IMR-90 (cell line): Measurements from ENCODE around the gene RARB. TPM values are rescaled to one million over a fixed set of nuclear protein-coding genes. Genes with fewer than 3 reads are reported as not detected.

Experiments
- ATAC-seq: fragments of 200-7000 bp; cut with Tn5 transposase; 2 replicates; pipeline ENCODE4 v1.9.1; 2020; ENCODE audit warnings: low read depth, mild to moderate bottlenecking, moderate library complexity
- BruUV-seq: library from RNA; stranded (reverse); fragments of 400-500 nt; replicated peaks from 2 replicates; lab custom pipeline; 2021; lab: Mats Ljungman, UMichigan
- CTCF ChIA-PET: fragments of 300-600 bp; formaldehyde crosslinking; extraction: SDS; loops from one replicate; lab custom pipeline; 2021; ENCODE audit warnings: antibody characterized with exemption; lab: Yijun Ruan, JAX
- POLR2A ChIA-PET: fragments of 300-600 bp; sonication (Branson Sonifier 250); formaldehyde crosslinking; loops from one replicate; lab custom pipeline; 2022; ENCODE audit warnings: antibody characterized with exemption; ENCODE audit not compliant: unreplicated experiment; lab: Charles Lee
- DNase-seq: peaks from one replicate; pipeline ENCODE4 v3.0.0; 2013
- H2AFZ ChIP-seq: replicated peaks from 2 replicates; pipeline ENCODE3; 2013; ENCODE audit warnings: low read length, mild to moderate bottlenecking; ENCODE audit not compliant: poor library complexity
- H2AK5ac ChIP-seq: 2 replicates; pipeline ENCODE4 v1.6.1; 2013; ENCODE audit warnings: low read depth, low read length, inconsistent platforms
- H2AK9ac ChIP-seq: replicated peaks from 2 replicates; pipeline ENCODE3; 2013; ENCODE audit warnings: mild to moderate bottlenecking, low read depth, low read length, moderate library complexity; ENCODE audit not compliant: poor library complexity
- H2BK120ac ChIP-seq: 2 replicates; pipeline ENCODE4 v1.6.1; 2013; ENCODE audit warnings: low read depth, low read length, inconsistent platforms
- H2BK15ac ChIP-seq: 3 replicates; pipeline ENCODE4 v1.6.1; 2013; ENCODE audit warnings: low read depth, low read length, inconsistent platforms
- H2BK20ac ChIP-seq: 2 replicates; pipeline ENCODE4 v1.6.1; 2013; ENCODE audit warnings: low read depth, mild to moderate bottlenecking, inconsistent platforms, low read length, moderate library complexity
- H2BK5ac ChIP-seq: 2 replicates; pipeline ENCODE4 v1.6.1; 2013; ENCODE audit warnings: mild to moderate bottlenecking, low read depth, low read length, inconsistent platforms; ENCODE audit not compliant: poor library complexity, severe bottlenecking
- H3K14ac ChIP-seq: replicated peaks from 2 replicates; pipeline ENCODE4 v1.6.1; 2013; ENCODE audit warnings: low read depth, low read length, inconsistent platforms
- H3K18ac ChIP-seq: 2 replicates; pipeline ENCODE4 v1.6.1; 2013; ENCODE audit warnings: low read depth, low read length, control low read depth
- H3K23ac ChIP-seq: 2 replicates; pipeline ENCODE4 v1.6.1; 2013; ENCODE audit warnings: low read depth, low read length, inconsistent platforms
- H3K27ac ChIP-seq: 2 replicates; pipeline ENCODE4 v1.5.1; 2013; ENCODE audit warnings: mild to moderate bottlenecking, control low read depth, low read length; ENCODE audit not compliant: insufficient read depth
- H3K27me3 ChIP-seq: 2 replicates; pipeline ENCODE4 v1.6.1; 2013; ENCODE audit warnings: low read length; ENCODE audit not compliant: control insufficient read depth, insufficient read depth
- H3K36me3 ChIP-seq: 2 replicates; pipeline ENCODE4 v1.6.1; 2013; ENCODE audit warnings: low read length, mixed read lengths; ENCODE audit not compliant: control insufficient read depth, insufficient read depth
- H3K4ac ChIP-seq: 2 replicates; pipeline ENCODE4 v1.6.1; 2013; ENCODE audit warnings: low read depth, low read length, inconsistent platforms
- H3K4me1 ChIP-seq: 2 replicates; pipeline ENCODE4 v1.6.1; 2013; ENCODE audit warnings: low read length, mixed read lengths; ENCODE audit not compliant: control insufficient read depth, insufficient read depth
- H3K4me2 ChIP-seq: 2 replicates; pipeline ENCODE4 v1.6.1; 2013; ENCODE audit warnings: low read depth, mild to moderate bottlenecking, control low read depth, low read length, moderate library complexity
- H3K4me3 ChIP-seq: 2 replicates; pipeline ENCODE4 v1.5.1; 2013; ENCODE audit warnings: low read depth, mild to moderate bottlenecking, control low read depth, low read length, moderate library complexity; ENCODE audit not compliant: insufficient read depth
- H3K56ac ChIP-seq: 2 replicates; pipeline ENCODE4 v1.6.1; 2013; ENCODE audit warnings: low read length, inconsistent platforms; ENCODE audit not compliant: insufficient read depth; ENCODE audit errors: extremely low read depth
- H3K79me1 ChIP-seq, 2 experiments: 2 replicates each; pipeline ENCODE4 v1.6.1; 2013; ENCODE audit warnings: low read length in 2 of 2, inconsistent platforms in 1 of 2, low read depth in 1 of 2
- H3K9ac ChIP-seq: 2 replicates; pipeline ENCODE4 v1.6.1; 2013; ENCODE audit warnings: low read depth, low read length, control low read depth
- H3K9me1 ChIP-seq: 2 replicates; pipeline ENCODE4 v1.6.1; 2013; ENCODE audit warnings: low read length, inconsistent platforms; ENCODE audit not compliant: insufficient read depth
- H3K9me3 ChIP-seq: 2 replicates; pipeline ENCODE4 v1.6.1; 2013; ENCODE audit warnings: low read length; ENCODE audit not compliant: control insufficient read depth, insufficient read depth
- H4K20me1 ChIP-seq: 2 replicates; pipeline ENCODE4 v1.6.1; 2013; ENCODE audit warnings: low read length, inconsistent platforms; ENCODE audit not compliant: insufficient read depth
- H4K5ac ChIP-seq: 2 replicates; pipeline ENCODE4 v1.6.1; 2013; ENCODE audit warnings: mild to moderate bottlenecking, low read depth, low read length, control low read depth
- H4K8ac ChIP-seq, 2 experiments: 2 replicates each; pipeline ENCODE4 v1.6.1; 2013; ENCODE audit warnings: low read depth in 2 of 2, low read length in 2 of 2, control low read depth in 1 of 2, inconsistent platforms in 1 of 2
- H4K91ac ChIP-seq: 2 replicates; pipeline ENCODE4 v1.6.1; 2013; ENCODE audit warnings: low read depth, low read length, inconsistent platforms; ENCODE audit not compliant: insufficient read depth
- CEBPB ChIP-seq: IDR thresholded peaks from 2 replicates; pipeline ENCODE4 v1.6.1; 2012; ENCODE audit warnings: low read depth, low read length, improper control_type of control experiment
- MAZ ChIP-seq: IDR thresholded peaks from 2 replicates; pipeline ENCODE4 v1.6.1; 2012; ENCODE audit warnings: low read depth, mild to moderate bottlenecking, low read length, improper control_type of control experiment, moderate library complexity, borderline replicate concordance
- MXI1 ChIP-seq: IDR thresholded peaks from 2 replicates; pipeline ENCODE4 v1.6.1; 2012; ENCODE audit warnings: low read depth, mild to moderate bottlenecking, low read length, moderate library complexity, borderline replicate concordance
- POLR2A ChIP-seq: IDR thresholded peaks from 2 replicates; pipeline ENCODE4 v1.6.1; 2012; ENCODE audit warnings: mild to moderate bottlenecking, low read depth, low read length
- RAD21 ChIP-seq: IDR thresholded peaks from 2 replicates; pipeline ENCODE4 v1.6.1; 2012; ENCODE audit warnings: low read length, improper control_type of control experiment
- RFX5 ChIP-seq: IDR thresholded peaks from 2 replicates; pipeline ENCODE4 v1.8.0; 2012; ENCODE audit warnings: low read depth, mild to moderate bottlenecking, low read length, moderate library complexity
- SMC3 ChIP-seq: fragments of 150-350 bp; IDR thresholded peaks from 2 replicates; pipeline ENCODE4 v1.6.1; 2016; ENCODE audit warnings: low read depth, mild to moderate bottlenecking, antibody characterized with exemption, low read length, moderate library complexity
- WGBS, 2 experiments: methylation state at CpG; one replicate each; pipeline versions ENCODE4 v1.1.5 to v1.1.7; 2013; ENCODE audit warnings: missing lambda C conversion rate in 2 of 2; ENCODE audit not compliant: insufficient read length in 1 of 2; ENCODE audit errors: extremely low coverage in 2 of 2; 5-methylcytosine and 5-hydroxymethylcytosine counted together
- dilution Hi-C: fragments of 300-500 bp; cut with HindIII; formaldehyde crosslinking; loops from one replicate; pipeline ENCODE4 v1.14.3; 2018; ENCODE audit warnings: low sequenced_read_pairs; ENCODE audit not compliant: unreplicated experiment
- in situ Hi-C: fragments of 300-500 bp; cut with MboI; formaldehyde crosslinking; loops from 3 replicates; pipeline ENCODE4 v1.14.3; 2019; ENCODE audit warnings: low sequenced_read_pairs, inconsistent platforms, mixed read lengths
- intact Hi-C: fragments of 100-400 bp; cut with micrococcal nuclease; formaldehyde crosslinking; loops from 2 replicates; pipeline ENCODE4 v1.10.0; 2022
- polyA plus RNA-seq, 3 experiments: library from polyadenylated mRNA; depleted of rRNA; stranded (reverse); fragments of >200 nt; gene quantifications; 2 replicates each; pipeline ENCODE4 v1.2.3, GENCODE V29; 2012; ENCODE audit warnings: low replicate concordance in 1 of 3
- total RNA-seq: library from RNA; depleted of rRNA; stranded (reverse); fragments of >200 nt; gene quantifications from 2 replicates; pipeline ENCODE4 v1.2.3, GENCODE V29; 2012
- TF ChIP-seq, protein P1 (sequence below): conservative IDR thresholded peaks from 2 replicates; pipeline ENCODE4 v1.5.1; 2012; ENCODE audit warnings: mild to moderate bottlenecking, low read depth, low read length, improper control_type of control experiment

RARB gene
- total and polyA plus RNA-seq, 2 of the 4 experiments (the other 2 are of a cell fraction): 0.53 to 1.4 TPM

DNA sequence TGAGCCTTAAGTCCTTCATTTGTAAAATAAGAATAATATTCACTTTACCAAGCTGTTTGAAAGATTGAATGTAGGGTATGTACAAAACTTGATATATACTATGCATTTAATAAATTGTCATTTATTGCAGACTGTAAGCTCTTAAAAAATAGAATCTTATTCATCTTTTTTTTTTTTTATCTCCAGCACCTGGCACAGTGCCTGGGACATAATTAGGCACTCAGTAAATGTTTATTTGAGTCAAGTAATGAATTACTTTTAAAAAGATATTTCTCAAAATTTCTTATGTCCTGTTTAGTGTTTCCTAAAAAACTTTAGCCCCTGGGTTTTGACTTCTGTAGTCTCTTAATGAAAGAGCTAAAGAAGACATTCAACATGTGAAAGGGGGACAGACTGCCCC, 164.9 kb downstream of the RARB start (continued):
- no peak for TF ChIP-seq MAZ

DNA sequence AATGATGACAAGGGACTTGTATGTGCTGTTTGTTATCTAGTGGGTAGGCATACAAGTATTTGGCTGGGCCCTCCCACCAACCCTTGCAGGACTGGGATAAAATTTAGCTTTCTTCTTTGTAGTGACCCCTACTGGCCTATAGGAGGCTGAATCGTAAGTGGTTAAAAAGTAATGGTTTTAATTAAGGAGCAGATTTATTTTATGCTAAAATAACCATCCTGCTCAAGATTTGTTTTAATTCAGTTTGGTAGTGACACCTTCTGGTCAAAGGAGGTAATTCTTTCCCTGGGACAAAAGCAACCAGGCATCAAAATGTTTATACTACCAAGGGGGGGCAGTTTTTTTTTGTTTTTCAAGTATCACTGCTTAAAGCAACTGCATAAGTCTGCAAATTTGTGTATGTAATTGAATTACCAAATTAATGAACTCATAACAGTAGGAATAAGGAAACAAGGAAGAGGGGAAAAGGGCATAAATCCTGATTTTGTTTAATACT, 166.0 kb downstream of the RARB start:
- DNase-seq: peak; percentile 88
- no peak overlapping the region for H2BK15ac ChIP-seq
- no peak overlapping the region for H3K23ac ChIP-seq
- no peak overlapping the region for H3K56ac ChIP-seq
- peaks cover 6% of the 10 kb centered on the region for H3K36me3 ChIP-seq
- no peak overlapping the region for H3K4ac ChIP-seq
- H4K91ac ChIP-seq: no peak overlapping the region
- H2BK5ac ChIP-seq: no peak overlapping the region
- no peak overlapping the region for H3K27ac ChIP-seq
- H2BK20ac ChIP-seq: no peak overlapping the region
- no peak overlapping the region for H4K8ac ChIP-seq
- peaks cover 5% of the 10 kb centered on the region; the same call in 1 of the 2 replicates for H3K9me1 ChIP-seq
- H3K9ac ChIP-seq: no peak overlapping the region
- WGBS, 2 experiments: no CpG with 5 or more reads among the region's 1 CpG
- no peaks in the 10 kb centered on the region for H3K9me3 ChIP-seq
- CTCF ChIA-PET: interaction anchor here (0.5 to 2.7 kb wide), 16 partner anchors 9 to 1329 kb away, joined by 3 to 10 read pairs (median 4); no protein-coding TSS in a partner anchor
- no peak overlapping the region for H4K5ac ChIP-seq
- H4K20me1 ChIP-seq: no peaks in the 10 kb centered on the region
- peaks cover 3% of the 10 kb centered on the region for H3K4me1 ChIP-seq
- no peak overlapping the region for H3K18ac ChIP-seq
- no peak overlapping the region for H2AK9ac ChIP-seq
- dilution Hi-C loops (no loop called here), in situ Hi-C loops (loop anchor here (10.0 to 25.0 kb wide), 2 partner anchors 819 to 1332 kb away; no protein-coding TSS in a partner anchor), intact Hi-C loops (loop anchor here (1.0 to 10.0 kb wide), 5 partner anchors 62 to 1329 kb away; no protein-coding TSS in a partner anchor)
- no TSS peak for BruUV-seq
- H3K4me2 ChIP-seq: no peak overlapping the region
- no peak overlapping the region for H2AFZ ChIP-seq
- POLR2A ChIA-PET: no interaction called here
- ATAC-seq: peak; percentile 83
- no peaks in the 10 kb centered on the region for H3K27me3 ChIP-seq
- H2BK120ac ChIP-seq: no peak overlapping the region
- no peak overlapping the region for H2AK5ac ChIP-seq
- H3K4me3 ChIP-seq: no peak overlapping the region
- no peak for TF ChIP-seq CEBPB
- TF ChIP-seq POLR2A: 0 out of 2 replicates have a peak, but pooled peaks have one; percentile 6
- TF ChIP-seq RFX5: no peak
- TF ChIP-seq MXI1: no peak
- TF ChIP-seq, protein P1, sequence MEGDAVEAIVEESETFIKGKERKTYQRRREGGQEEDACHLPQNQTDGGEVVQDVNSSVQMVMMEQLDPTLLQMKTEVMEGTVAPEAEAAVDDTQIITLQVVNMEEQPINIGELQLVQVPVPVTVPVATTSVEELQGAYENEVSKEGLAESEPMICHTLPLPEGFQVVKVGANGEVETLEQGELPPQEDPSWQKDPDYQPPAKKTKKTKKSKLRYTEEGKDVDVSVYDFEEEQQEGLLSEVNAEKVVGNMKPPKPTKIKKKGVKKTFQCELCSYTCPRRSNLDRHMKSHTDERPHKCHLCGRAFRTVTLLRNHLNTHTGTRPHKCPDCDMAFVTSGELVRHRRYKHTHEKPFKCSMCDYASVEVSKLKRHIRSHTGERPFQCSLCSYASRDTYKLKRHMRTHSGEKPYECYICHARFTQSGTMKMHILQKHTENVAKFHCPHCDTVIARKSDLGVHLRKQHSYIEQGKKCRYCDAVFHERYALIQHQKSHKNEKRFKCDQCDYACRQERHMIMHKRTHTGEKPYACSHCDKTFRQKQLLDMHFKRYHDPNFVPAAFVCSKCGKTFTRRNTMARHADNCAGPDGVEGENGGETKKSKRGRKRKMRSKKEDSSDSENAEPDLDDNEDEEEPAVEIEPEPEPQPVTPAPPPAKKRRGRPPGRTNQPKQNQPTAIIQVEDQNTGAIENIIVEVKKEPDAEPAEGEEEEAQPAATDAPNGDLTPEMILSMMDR: peak; percentile 89
- TF ChIP-seq SMC3: peak; percentile 72
- peak; percentile 76 for TF ChIP-seq RAD21
- no peaks in the 10 kb centered on the region for H3K79me1 ChIP-seq
- no peak overlapping the region for H3K14ac ChIP-seq
